KOPT-K1 (cell line): ENCODE results near the gene SLC6A6.
A peak's percentile ranks its signal among the peaks of the same experiment; 100 is the strongest.
"Not testable (repeated sequence)": the region's sequence is repeated elsewhere in the genome, so short reads cannot be mapped to it uniquely, and the experiment has no call there.

Experiments used
- H3K27ac ChIP-seq: fragments of 200-600 bp; sonication (generic); 2 replicates; pipeline ENCODE4 v1.5.1; 2016; ENCODE audit warnings: antibody characterized with exemption, mild to moderate bottlenecking, low read depth, low read length; ENCODE audit not compliant: poor library complexity, severe bottlenecking
- H3K36me3 ChIP-seq: fragments of 200-600 bp; sonication (generic); 2 replicates; pipeline ENCODE4 v1.5.1; 2017; ENCODE audit warnings: antibody characterized with exemption, mild to moderate bottlenecking, low read length, moderate library complexity; ENCODE audit not compliant: insufficient read depth
- H3K9me3 ChIP-seq: fragments of 200-600 bp; sonication (generic); 2 replicates; pipeline ENCODE4 v1.5.1; 2017; ENCODE audit warnings: antibody characterized with exemption, low read length, mild to moderate bottlenecking; ENCODE audit not compliant: insufficient read depth, poor library complexity, severe bottlenecking

The SLC6A6 gene

GRCh38 chr3:14403619-14404155, 1.3 kb downstream of the SLC6A6 start:
- peaks cover 19% of the 10 kb centered on the region for H3K36me3 ChIP-seq
- no peaks in the 10 kb centered on the region for H3K9me3 ChIP-seq

GRCh38 chr3:14404186-14404585, 1.8 kb downstream of the SLC6A6 start:
- Histone ChIP-seq H3K9me3 (no peaks in the 10 kb centered on the region), H3K27ac (peak overlapping the region; percentile 76), H3K36me3 (peaks cover 20% of the 10 kb centered on the region)

More at GRCh38 chr3:14403619-14404155, 1.3 kb downstream of the SLC6A6 start:
- H3K27ac ChIP-seq = peak overlapping the region; percentile 76

DNA sequence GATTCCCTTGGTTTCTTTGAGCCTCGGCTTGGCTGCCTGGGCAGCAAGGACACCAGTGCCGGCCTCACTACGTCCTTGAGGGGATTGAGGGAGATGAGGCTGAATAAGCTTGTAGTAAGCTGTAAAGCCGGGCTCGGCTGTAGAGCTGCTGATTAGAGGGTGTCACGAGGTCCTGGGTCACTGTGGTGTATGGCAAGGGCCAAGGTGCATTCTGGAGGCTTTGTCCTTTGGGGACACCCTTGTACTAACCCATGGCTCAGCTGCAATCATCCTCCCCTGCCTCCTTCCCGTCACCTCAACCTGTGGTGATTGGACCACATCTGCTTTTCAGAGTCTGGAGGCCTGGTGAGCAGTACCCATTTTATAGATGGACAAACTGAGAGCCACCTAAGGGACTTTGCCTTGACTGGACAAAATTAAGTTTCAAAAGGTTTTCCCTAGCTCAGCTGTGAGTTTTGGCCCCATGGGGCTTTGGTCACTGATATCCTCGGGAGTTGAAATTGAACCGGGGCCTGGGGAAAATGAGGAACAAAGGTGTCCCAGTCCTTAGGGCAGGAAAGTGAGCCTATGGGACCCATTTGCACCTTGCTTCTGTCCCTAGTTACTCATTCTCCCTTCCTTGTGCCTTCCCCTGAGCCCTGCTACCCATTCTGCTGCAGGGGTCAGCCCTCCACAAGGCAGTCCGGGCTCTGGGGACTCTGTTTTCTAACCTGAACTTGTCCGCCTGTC, 2.4 kb downstream of the SLC6A6 start:
- Histone ChIP-seq H3K36me3 (peaks cover 26% of the 10 kb centered on the region), H3K27ac (no peak overlapping the region), H3K9me3 (no peaks in the 10 kb centered on the region)

- no peaks in the 10 kb centered on the region for H3K9me3 ChIP-seq
- peaks cover 33% of the 10 kb centered on the region for H3K36me3 ChIP-seq
- H3K27ac ChIP-seq = no peak overlapping the region
Observed at GRCh38 chr3:14405360-14406238, 3.2 kb downstream of the SLC6A6 start.

DNA sequence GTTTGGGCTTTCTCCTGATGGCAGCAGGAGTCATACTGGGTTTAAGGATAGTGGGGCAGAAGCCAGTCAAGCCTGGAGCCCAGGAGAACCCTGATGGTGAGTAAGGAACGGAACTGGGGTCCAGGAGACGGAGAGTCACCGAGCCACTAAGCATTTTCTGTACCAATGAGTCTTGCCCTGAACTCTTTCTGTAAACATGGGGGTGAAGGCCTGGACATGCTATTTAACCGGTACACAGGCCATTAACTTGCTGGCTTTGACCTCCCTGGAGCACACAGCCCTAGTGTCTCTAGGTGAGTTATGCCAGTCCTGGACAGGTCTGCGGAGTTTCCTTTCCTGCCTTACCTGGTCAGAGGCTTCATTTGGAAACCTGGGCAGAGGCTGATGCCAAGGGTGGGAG, 3.9 kb downstream of the SLC6A6 start:
- peaks cover 40% of the 10 kb centered on the region for H3K36me3 ChIP-seq
- H3K27ac ChIP-seq = no peak overlapping the region
- H3K9me3 ChIP-seq = no peaks in the 10 kb centered on the region

DNA sequence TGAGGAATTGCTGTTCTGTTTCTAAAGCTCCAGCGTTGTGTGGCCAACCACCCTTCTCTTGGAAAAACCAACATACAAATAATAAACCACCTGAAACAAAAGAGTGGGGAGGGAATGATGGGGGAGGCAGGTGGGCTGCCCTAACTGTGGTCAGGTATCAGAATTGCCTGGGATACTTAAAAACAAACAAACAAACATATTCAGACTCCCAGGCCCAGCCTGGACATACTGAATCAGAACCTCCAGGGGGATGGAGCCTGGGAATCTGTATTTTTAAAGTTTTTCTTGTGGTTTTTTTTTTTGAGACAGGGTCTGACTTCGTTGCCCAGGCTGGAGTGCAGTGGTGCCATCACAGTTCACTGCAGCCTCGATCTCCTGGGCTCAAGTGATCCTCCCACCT, 4.4 kb downstream of the SLC6A6 start:
- Histone ChIP-seq H3K36me3 (peaks cover 42% of the 10 kb centered on the region), H3K27ac (no peak overlapping the region), H3K9me3 (no peaks in the 10 kb centered on the region)

- Histone ChIP-seq H3K9me3 (no peaks in the 10 kb centered on the region), H3K27ac (no peak overlapping the region), H3K36me3 (peaks cover 42% of the 10 kb centered on the region)
Observed at GRCh38 chr3:14407203-14407602, 4.8 kb downstream of the SLC6A6 start.

- not testable (repeated sequence) for H3K9me3 ChIP-seq, H3K27ac ChIP-seq
- peaks cover 42% of the 10 kb centered on the region for H3K36me3 ChIP-seq
Observed at GRCh38 chr3:14409779-14410063, 7.3 kb downstream of the SLC6A6 start.

- H3K27ac ChIP-seq = no peak overlapping the region
- peaks cover 42% of the 10 kb centered on the region for H3K36me3 ChIP-seq
Observed at GRCh38 chr3:14410106-14410502, 7.7 kb downstream of the SLC6A6 start.

DNA sequence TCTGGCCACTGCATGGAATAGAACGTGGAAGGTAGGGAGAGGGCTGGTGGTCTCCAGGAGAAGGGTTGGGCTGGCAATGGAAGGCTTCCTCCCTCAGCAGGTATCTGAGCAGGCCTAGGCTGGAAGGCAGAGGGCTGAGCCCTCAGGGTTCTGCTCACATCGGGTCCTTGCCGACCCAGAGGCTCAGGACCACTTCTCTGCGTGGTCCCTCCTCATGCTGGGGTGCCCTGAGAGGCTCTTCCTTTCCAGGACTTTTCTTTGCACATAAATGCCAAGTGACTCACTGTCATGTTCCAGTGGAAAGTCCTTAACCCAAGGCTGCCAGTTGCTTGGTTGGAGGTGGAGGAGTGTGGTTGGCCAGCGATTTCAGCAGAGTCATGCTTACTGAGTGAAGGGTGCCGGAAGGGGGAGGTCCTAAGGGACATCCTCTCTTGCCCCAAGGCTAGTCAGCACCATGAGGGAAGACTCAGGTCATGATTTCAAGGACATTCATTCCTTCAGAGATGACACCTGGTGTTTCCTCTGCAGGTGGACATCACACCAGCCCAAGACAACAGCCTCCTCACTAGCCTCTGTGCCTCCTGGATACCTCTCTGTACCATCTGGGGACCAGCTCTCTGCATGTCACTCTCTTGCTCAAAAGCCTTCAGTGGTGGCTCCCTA, 8.2 kb downstream of the SLC6A6 start:
- peaks cover 41% of the 10 kb centered on the region for H3K36me3 ChIP-seq
- H3K27ac ChIP-seq = no peak overlapping the region

More at GRCh38 chr3:14410106-14410502, 7.7 kb downstream of the SLC6A6 start:
- H3K9me3 ChIP-seq = no peaks in the 10 kb centered on the region

GRCh38 chr3:14411166-14411526, 8.7 kb downstream of the SLC6A6 start:
- H3K27ac ChIP-seq = no peak overlapping the region
- no peaks in the 10 kb centered on the region for H3K9me3 ChIP-seq
- H3K36me3 ChIP-seq = peaks cover 41% of the 10 kb centered on the region

More for the DNA sequence above, 8.2 kb downstream of the SLC6A6 start:
- H3K9me3 ChIP-seq = no peaks in the 10 kb centered on the region

- H3K27ac ChIP-seq = no peak overlapping the region
- H3K9me3 ChIP-seq = no peaks in the 10 kb centered on the region
- peaks cover 41% of the 10 kb centered on the region for H3K36me3 ChIP-seq
Observed at GRCh38 chr3:14411988-14412387, 9.6 kb downstream of the SLC6A6 start.

DNA sequence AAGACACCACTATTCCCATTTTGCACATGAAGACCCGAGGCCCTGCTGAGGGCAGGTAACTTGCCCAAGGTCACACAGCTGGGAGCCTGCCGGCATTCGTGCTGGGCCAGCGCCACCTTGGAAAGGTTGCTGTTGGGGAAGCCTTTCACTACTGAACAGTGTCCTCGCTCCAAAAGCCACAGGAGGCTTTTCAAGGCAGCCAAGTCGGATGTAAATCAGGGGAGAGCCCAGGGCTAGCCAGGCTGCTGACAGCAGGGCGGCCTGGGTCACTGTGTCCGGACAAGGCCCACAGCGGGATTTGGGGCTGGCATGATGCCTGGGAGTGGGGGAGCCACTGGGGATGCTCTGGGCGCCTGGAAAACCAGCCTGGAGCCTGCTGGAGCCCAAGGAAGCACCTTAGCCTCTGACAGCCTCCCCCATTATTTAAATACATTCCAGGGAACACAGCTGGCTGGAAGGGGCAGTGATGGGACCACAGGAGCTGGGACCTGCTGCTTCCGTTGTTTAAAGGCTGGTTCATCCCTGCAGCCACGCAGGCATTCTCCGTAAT, 10.5 kb downstream of the SLC6A6 start:
- no peaks in the 10 kb centered on the region for H3K9me3 ChIP-seq
- H3K27ac ChIP-seq = no peak overlapping the region
- H3K36me3 ChIP-seq = peaks cover 42% of the 10 kb centered on the region

DNA sequence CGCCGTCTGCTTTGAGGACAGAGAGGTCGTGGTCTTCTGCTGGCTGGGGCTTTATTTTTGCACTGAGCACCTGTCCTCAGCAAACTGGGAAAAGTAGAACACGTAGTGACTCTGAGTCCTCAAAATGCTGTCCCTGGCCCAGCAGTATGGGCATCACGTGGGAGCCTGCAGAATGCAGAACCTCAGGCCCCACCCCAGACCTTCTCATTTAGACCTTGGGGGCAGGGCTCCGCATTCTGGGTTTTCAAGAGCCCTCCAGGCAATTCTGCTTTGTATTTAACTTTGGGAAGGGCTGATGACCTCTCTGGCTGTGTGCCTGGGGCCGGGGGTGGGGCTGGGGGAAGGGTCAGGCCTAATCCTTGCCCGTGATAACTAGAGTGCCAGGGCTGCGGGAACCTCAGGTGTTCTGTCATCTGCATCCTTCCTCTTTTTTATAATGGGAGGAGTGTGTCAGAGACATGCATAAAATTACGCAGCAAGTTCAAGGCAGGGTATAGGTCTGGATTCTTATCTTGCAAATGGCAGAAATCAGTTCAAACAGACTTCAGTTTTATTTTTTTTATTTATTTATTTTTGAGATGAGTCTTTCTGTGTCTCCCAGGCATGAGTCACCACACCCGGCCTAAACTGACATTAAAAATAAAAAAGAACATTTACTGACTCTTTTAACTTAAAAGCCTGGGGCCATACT, 11.1 kb downstream of the SLC6A6 start:
- H3K27ac ChIP-seq = no peak overlapping the region
- peaks cover 48% of the 10 kb centered on the region for H3K36me3 ChIP-seq
- no peaks in the 10 kb centered on the region for H3K9me3 ChIP-seq
